Activated effector memory CD4-positive, alpha-beta T cell treated with anti-CD3 and anti-CD28 coated beads, Interleukin-2, amount 50 U/mL, for 16 hours (primary cell): ENCODE results near the gene ADGRD2.
"Not testable (repeated sequence)": the region's sequence is repeated elsewhere in the genome, so short reads cannot be mapped to it uniquely, and the experiment has no call there.

Experiments
- DNase-seq: peaks from one replicate; pipeline ENCODE4 v3.0.0-alpha.2; 2020

Gene ADGRD2, protein sequence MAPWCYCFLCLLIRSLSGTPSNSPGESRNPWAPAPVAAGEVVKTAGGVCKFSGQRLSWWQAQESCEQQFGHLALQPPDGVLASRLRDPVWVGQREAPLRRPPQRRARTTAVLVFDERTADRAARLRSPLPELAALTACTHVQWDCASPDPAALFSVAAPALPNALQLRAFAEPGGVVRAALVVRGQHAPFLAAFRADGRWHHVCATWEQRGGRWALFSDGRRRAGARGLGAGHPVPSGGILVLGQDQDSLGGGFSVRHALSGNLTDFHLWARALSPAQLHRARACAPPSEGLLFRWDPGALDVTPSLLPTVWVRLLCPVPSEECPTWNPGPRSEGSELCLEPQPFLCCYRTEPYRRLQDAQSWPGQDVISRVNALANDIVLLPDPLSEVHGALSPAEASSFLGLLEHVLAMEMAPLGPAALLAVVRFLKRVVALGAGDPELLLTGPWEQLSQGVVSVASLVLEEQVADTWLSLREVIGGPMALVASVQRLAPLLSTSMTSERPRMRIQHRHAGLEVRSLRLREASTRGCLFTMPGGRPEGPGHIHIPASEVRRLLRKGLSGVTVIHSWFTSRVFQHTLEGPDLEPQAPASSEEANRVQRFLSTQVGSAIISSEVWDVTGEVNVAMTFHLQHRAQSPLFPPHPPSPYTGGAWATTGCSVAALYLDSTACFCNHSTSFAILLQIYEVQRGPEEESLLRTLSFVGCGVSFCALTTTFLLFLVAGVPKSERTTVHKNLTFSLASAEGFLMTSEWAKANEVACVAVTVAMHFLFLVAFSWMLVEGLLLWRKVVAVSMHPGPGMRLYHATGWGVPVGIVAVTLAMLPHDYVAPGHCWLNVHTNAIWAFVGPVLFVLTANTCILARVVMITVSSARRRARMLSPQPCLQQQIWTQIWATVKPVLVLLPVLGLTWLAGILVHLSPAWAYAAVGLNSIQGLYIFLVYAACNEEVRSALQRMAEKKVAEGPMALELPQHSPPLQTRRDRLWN

GRCh38 chr9:124450241-124450924 lies at the start of gene ADGRD2:
TSS of gene ADGRD2 (plus strand) at chr9:124450451. CDS start at chr9:124451667, 1,216 bp downstream.
- peak; percentile 61 for DNase-seq

- no peak for DNase-seq
Measured at GRCh38 chr9:124403246-124403645, 47.0 kb upstream of the ADGRD2 start.

DNA sequence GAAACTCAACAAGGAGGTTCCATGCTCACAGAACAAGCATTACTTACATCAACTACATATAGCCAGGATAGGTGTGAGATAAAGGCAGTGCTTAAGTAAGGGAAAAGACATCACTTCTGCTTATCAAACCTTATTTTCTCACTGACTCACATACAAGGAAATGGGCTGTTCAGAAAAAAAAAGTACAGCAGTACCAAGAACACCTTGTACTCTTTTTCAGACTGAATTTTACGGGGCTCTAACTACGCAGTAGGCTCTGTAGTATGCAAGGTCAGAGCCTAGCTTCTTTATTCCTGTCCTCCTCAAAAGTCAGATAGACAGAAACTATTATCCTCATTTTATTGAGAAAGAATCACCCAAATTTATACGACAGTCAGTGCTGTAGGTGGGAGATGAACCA lies 40.8 kb upstream of the ADGRD2 start:
- DNase-seq: no peak

GRCh38 chr9:124410321-124410913 lies 39.8 kb upstream of the ADGRD2 start:
- no peak for DNase-seq

DNA sequence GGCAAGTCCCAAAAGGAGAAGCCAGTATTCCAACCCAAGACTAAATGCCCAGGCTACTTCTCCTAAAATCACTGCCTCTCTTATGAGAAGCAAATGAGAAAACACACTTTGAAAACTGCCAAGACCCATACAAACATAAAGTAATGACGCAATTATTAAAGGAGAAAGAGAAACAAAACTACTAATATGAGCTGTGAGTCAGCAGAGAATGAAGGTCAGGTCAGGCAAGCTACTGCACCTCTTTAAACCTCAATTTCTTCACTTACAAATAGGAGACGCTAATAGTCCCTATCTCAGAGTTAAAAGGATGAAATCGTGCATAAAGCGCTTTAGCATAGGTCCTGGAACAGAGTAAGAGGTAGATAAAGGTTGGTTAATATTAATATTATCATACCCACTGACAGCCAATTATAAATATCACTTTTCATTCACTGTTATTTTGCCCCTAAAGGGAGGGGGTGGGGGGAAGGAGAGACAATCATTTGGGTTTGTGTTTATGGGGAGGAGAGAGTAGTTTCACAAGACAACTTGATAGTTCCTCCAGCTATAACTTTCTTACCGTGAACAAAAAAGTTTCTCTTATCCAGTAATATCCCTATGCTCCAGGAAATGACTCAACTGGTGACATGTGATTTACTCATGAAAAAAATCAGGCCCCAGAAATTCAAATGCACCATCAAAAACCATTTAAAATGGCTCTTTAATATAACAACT lies 38.6 kb upstream of the ADGRD2 start:
- DNase-seq: no peak

GRCh38 chr9:124412228-124412575 lies 38.0 kb upstream of the ADGRD2 start:
- no peak for DNase-seq

DNA sequence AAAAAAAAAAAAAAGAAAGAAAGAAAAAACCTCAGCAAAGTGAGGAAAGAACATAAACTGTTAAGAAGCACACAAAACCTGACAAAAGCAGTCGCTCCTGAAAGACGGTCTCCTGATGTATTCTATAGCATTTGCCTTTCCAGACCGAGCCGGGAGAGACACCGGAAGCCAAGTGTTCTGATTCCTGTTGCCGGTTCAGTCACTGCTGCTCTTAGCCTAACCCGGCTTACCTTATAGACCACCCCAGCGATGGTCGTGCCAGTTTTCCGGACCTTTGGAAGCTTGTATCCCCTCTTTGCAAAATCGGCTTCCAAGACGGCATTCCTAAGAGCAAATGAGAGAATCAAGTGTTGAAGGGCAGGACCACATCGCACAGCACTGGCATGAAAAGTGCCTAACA lies 35.6 kb upstream of the ADGRD2 start:
- DNase-seq: no peak

GRCh38 chr9:124415102-124415851 lies 35.0 kb upstream of the ADGRD2 start, which contains the start of gene PSMB7:
TSS of gene PSMB7 (minus strand) at chr9:124415442. CDS start at chr9:124415425, 17 bp downstream.
- peak; percentile 99 for DNase-seq

GRCh38 chr9:124415852-124416484 lies 34.3 kb upstream of the ADGRD2 start:
- no peak for DNase-seq

DNA sequence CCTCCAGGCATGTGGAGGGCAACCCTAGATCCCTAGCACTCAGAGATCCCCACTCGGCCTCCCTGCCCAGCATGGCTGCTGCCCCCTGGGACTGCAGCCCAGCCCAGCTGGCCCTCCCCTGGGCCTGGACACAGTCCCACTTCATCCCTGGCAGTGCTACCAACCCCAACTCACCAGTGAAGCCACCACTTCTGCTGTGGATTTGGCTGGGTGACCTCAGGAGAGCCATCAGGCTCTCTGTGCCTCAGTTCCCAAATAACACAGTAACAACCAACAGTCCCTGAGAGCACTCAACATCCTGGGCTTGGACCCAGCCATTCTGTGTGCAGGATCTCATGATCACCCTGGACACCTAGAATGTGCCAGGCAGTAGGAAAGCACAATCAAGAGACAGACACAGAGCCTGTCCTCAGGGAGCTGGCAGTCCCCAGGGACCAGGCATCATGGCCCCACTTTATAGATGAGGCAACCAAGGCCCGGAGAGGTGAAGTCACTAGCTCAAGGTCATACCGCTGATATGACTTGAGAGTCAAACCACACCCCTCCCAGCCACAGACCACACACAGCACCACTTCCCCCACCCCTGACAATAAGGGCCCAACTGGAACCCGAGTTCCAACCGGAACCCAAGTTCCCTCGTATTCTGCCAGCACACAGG lies 30.3 kb upstream of the ADGRD2 start:
- DNase-seq: no peak

GRCh38 chr9:124420991-124421543 lies 29.2 kb upstream of the ADGRD2 start:
- no peak for DNase-seq

- DNase-seq: no peak
Measured at GRCh38 chr9:124423155-124423554, 27.1 kb upstream of the ADGRD2 start.

DNA sequence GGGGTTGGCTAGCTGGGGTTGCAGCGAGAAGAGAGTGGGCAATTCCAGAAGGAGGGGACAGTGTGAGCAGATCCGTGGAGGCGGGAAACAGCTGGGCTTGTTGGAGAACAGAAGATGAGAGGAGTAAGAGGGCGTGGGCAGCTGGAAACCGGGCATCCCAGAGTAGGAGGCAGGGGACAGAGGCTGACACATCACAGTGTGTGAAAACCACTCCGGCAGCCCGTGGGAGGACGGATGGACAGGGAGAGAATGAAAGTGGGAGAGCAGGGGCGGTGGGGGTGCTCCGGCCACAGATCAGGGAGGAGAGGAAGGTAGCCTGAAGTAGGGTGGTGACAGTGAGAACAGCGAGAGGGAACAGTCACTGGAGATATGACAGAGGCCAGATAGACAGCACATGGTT lies 26.7 kb upstream of the ADGRD2 start:
- no peak for DNase-seq

DNA sequence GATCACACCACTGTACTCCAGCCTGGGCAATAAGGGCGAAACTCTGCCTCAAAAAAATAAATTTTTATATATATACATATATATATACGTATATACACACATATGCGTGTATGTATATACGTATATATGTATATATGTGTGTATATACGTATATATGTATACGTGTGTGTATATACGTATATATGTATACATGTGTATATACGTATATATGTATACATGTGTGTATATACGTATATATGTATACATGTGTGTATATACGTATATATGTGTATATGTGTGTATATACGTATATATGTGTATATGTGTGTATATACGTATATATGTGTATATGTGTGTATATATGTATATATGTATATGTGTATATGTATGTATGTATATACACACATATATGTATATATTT lies 24.5 kb upstream of the ADGRD2 start:
- not testable (repeated sequence) for DNase-seq

- DNase-seq: no peak
Measured at GRCh38 chr9:124426361-124426760, 23.9 kb upstream of the ADGRD2 start.

GRCh38 chr9:124427281-124427680 lies 23.0 kb upstream of the ADGRD2 start:
- no peak for DNase-seq

GRCh38 chr9:124428751-124429529 lies 21.3 kb upstream of the ADGRD2 start:
- no peak for DNase-seq

- DNase-seq: no peak
Measured at GRCh38 chr9:124429530-124429867, 20.8 kb upstream of the ADGRD2 start.

GRCh38 chr9:124436320-124436719 lies 13.9 kb upstream of the ADGRD2 start:
- DNase-seq: no peak
